GM19328 (cell line): ENCODE measurements around the gene PLEKHG5.

Source experiments
- ATAC-seq: cut with Tn5 transposase; IDR thresholded peaks from one replicate; pipeline ENCODE4 v1.9.1; 2021; ENCODE audit warnings: mild to moderate bottlenecking, moderate library complexity; ENCODE audit not compliant: unreplicated experiment

Gene PLEKHG5

DNA sequence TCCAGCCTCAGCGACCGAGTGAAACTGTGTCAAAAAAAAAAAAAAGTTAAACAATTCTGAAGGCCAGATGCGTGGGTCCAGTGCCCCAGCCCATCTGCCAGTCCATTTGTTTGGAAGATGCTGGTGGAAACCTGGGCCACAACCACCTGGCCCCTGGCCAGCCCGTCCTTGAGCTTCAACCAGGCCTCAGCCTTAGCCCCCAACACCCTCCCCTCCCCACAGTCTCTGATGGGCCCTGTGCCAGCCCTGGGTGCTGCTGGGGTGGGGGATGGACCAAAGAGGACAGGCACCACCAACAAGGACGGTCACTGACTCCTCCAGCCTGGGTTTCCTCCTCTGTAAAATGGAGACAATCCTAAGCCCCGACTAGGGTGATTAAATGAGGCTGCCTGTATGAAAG is 19.6 kb upstream of the PLEKHG5 start:
- ATAC-seq: no peak

DNA sequence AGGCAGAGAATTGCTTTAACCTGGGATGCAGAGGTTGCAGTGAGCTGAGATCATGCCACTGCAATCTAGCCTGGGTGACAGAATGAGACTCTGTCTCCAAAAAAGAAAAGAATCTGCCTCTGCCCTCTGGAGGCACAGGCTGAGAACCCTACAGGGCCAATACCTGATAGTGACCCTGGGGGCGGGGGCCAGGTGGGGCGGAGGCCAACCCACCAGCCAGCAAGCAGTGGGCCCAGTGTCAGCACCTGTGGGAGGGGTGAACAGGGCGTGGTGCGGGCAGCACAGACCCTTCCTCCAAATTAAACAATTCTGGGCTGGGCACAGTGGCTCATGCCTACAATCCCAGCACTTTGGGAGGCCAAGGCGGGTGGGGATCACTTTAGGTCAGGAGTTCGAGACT is 19.0 kb upstream of the PLEKHG5 start:
- no peak for ATAC-seq

DNA sequence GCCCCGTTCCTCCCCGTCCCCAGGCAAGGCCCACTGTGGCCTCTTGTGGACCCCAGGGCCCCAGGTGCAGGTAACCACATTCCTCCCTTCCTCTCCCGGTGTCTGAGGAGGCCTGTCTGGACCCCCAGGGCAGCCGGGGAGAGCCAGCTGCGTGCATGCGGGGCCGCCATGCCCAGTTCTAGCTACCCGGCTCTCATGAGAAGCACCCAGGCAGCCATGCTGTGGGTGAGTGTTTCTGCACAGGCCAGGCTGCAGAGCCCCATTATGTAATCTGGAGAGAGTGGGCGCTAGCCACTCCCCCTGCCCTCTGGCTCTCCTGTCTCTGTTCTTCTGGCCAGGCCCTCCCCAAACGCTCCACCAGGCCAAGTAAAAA is 18.4 kb upstream of the PLEKHG5 start:
- no peak for ATAC-seq

DNA sequence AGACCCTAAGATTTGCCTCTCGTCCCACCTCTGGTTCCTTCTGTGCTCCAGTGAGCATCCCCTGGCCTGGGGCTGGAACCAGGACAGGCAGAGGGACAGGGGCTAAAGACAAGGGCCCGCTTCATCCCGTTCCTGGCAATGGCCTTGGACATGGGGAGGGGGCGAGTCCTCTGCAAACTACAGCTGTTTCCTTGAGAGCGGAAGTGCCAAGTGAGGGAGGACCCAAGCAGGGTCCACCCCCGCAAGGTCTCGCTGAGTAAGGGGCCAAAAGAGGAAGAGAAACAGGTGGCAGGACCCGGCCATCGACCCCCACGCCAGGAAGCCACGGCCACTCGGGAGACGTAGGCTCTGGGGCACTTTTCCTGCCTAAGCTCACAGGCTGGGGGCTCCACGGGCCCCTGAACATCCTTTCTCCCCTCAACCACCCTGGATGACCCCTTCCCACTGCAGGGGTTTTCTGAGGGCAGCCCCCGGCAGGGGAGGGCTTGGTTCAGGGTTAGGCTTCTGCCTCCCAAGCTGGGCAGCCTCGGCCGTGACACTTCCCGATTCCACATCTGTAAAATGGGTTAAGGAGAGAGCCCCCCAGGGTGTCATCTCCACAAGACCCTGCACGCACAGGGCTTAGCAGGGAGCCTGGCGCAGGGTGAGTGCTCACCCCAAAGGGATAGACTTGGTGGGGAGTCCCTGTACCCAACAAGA is 17.9 kb upstream of the PLEKHG5 start:
- ATAC-seq: no peak

DNA sequence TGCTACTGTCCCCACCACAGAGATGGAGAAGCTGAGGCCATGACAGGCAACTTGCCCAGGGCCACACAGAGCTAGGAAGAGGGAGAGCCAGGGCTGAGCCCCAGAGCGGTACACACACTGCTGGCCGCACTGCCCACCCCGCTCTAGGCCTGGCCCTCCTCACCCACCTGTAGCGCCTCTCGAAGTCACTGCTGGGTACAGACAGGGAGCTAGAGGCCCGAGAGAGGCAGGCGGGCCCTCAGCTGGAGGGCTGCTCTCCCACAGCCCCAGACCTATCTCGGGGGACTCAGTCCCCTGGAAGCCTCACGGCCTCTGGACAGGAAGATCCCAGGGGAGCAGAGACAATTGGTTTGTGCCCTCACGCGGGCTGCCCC is 17.3 kb upstream of the PLEKHG5 start:
- ATAC-seq: no peak

DNA sequence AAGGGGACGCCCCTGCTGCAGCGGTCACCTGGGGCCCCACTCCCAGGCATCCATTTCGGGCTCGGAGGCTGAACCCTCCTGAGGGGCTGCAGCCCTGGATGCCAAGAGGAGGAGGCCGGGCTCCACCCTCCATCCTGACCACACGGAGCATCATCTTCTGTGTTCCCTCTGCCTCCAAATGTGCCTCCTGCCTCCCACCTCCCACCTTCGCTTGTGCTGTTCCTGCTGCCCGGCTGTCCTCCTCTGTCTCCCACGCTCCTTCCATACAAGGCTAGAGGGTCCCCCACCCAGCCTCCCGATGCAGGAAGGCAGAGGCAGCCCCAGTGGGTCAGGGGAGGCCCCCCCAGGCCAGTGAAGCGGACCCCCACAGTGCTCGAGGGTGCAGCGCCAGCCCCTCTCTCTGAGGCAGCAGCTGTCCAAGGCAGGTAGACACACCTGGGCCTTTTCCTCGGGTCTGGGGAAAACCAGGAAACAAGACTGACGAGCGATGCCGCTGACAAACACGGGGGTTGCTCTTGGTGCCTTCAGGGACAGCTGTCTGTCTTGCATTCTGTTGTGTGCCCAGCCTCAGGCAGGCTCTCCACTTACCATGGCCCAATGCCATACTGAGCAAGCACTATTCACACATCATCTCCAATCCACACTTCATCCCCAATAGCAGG is 16.8 kb upstream of the PLEKHG5 start:
- ATAC-seq: no peak

DNA sequence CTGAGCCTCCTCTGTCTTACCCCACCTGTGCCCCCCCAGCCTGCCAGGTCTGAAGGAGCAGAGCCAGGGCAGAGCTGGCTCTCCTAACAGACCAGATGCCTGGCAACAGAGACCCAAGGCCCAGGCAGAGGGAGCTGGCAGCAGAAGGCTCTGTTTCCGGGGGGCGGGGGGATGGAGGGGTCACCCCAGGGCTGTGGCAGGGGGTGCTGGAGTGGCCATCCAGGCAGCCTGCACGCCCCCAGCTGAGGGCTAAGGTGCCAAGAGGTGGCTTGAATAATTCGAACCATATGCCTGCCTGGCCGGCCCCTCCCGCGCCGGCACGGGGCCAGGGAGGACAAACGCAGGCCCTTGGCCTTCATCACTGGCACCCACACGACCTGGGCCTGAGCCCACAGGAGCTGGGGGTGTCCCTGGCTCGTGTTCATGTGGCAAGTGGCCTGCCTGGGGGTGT is 16.0 kb upstream of the PLEKHG5 start:
- no peak for ATAC-seq

DNA sequence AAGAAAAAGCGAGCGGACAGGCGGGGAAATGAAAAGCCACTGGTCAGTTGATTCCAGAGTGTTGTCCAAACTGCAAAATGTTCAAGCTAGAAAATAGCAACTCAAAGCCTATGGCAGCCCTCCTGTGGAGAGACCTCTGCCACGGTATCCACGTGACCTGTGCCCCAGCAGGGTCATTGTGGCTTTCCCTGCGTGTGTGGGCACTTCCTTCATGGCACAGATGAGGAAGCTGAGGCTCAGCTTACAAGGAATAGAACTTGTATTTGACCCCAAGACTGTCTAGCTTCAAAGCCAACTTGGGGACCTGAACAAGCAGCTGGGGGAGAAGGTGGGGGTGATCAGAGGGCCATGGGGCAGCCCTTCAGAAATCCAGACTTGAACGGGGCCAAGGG is 15.6 kb upstream of the PLEKHG5 start:
- no peak for ATAC-seq

DNA sequence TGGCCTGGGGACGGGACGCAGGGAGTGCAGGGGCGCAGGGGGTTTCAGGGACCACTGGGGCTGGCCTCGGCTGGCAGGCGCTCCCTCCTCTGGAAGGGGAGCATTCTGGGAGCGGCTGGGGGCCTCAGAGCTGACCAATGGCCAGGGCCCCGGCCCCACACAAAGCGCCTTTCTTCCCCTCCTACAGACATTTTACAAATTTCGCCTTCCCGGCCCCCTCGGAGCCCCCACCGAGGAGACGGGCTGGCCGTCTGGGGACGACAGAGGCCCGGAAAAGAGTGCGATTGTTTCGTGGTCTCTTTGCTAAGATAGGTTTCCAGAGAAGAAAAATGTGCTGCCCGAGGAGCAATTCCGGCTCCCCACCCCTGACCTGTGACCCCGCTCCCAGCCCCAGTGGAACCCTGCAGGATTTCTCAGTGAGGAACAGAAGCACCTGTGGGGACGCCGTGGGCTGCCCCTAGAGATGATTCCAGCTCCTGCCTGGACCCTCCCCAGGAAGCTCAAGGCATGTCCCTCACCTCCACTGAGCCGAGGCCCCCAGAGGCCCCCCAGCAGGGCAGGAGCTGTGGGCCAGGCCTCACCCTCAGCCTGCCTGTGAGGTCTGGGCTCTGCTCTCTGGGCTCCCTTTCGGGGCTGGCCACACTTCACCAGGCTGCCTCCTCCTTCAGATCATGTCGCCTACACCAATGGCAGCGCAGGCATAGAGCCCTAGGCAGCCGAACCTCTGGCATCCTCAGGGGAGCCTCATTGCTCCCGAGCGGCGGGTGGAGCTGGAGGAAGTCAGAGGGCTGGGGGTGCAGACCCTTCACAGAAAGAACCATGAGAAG is 15.0 kb upstream of the PLEKHG5 start:
- ATAC-seq: no peak

DNA sequence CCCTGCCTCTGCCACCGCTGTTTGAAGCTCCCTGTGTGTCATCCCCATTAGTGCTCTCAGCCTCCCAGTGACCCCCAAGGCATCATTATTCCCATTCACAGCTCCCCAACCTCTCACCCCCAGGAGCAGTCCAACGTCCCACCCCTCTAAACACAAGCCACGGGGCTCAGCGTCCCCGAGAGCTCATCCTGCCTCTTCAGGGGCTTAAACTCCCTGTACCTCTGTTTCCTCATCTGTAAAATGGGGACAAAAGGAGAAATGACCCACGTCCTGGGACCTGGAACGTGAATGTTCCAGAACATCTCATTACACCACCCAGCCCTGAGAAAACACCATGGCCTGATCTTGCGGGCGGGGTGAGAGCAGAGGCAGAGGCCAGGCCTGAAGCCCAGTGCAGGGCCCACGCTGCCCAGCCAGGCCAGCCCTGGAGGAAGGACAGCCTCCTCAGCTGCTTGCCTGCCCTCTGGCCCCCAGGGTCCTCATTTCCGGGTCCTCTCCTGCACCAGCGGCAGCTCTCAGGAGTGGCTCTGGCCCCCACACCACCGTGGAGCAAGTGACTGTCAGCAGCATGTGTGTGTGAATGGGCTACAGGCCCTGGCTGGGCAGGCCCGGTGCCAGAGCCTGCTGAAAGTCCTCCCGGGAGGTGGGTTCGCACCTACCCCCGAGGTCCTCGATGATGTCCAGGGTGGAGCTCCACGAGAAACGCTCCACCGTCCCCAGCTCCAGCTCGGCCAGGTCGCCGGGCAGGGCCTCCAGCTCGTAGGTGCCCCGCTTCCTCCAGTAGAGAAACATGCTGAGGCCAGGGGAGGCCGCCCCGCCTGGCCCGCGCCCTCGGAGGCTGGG is 14.1 kb upstream of the PLEKHG5 start:
- ATAC-seq: no peak

DNA sequence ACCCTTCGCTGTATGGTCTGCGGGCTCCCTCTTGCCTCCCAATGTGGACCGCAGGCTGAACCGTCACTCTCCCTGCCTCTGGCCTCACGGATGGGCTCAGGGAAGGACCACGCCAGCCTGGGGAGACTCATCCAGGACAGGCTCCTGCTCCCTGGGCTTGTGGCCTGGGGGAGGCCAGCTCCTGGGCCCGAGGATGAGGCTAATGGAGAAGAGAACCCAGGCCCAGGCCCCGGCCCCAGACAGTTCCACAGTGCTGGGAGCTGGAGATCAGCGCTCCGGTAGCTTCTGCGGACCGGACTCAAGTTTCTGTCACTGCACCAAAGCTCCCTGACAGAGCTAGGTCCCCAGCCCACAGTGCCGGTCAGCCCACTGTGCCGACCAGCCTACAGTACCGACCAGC is 13.4 kb upstream of the PLEKHG5 start:
- ATAC-seq: no peak

DNA sequence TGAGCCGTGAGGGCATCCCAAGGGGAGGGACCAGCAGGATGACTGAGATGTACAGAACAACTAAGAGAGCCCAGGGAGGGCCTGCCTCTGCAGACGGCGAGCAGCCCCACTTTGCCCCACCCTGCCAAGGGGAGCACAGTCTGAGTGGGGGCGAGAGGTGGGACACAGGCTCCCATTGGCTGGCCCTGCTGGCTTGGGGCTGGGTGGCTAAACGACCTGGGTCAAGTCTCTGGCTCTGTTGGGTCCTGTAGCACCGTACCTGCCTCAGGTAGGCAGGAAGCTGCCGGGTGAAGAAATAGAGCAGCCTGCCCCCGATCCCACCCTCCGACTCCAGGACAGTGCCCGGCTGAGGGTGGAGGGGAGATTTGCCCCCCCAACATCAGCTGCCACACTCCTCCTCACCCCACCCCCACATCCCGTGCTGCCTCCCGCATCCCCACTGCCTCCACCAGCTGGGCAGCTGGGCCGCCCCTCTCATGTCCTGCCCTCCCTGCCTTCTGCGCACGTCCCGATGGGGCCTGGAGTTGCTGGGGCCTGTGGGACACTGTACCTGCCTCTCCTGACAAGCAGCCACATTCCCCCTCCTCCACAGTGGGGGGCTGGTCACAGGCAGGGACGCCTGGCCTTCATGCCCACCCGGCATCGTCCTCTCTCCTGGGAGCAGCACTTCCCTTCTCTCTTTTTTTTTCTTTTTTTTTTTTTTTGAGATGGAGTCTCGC is 12.6 kb upstream of the PLEKHG5 start:
- no peak for ATAC-seq

DNA sequence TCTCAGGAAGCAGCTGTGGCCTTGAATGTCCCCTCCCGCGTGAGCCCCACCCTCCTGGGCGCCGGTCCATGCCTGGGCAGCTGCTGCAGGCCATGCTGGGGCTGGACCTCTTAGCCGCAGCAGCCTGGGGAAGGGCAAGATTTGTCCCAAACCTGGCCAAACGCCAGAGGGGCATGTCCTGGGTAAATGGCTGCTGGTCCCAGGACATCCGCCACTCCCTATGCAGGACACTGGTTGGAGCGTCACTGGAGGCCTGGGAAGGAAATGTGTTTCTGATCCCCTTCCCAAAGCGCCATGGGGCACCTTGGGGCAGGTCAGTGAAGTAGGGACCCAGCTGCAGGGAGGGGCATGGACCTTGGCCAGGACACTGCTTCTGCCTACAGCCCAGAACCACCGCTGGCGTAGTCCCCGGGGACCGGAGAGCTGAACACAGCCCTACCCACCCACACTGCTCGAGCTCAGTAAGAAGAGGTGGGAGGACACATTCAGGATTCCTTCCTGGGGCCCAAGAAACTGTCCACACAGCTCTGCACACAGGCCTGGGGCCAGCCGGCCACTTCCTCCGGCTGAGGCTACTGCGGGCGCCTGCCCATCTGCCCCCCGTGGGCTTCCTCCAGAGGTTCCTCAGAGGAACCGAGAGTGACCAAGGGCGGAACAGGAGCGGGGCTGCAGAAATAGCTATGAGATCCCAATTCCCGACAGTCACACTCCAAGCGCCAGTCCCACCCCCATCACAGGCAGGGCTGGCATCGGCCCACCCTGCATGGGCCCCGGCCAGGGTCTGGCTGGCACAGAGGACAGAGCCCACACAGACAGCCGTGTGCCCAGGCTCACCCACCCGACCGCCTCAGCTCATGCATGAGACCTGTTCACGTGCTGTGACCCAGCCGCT is 10.8 kb upstream of the PLEKHG5 start:
- ATAC-seq: no peak

DNA sequence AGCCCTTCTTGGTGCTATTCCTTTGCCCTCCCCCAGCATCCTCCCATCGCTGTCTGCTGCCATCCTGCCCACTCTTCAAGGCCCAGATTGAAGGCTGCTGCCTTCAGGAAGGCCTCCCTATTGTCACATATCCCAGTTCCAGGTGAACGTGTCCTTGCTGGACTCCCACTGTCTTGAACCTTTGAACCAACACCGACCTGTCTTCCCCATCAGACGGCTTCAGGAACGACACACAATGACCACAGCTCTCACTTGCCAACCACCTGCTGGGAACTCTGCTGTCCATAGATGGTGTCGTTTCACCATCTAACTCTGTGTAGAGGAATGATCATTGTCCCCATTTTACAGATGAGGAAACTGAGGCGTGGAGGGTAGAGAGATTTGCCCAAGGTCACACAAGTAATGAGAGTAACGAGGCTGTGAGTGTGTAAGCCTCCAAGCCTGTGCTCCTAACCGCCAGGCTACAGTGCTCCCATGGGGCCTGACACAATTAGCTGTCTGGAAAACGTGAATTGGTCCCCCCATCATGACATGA is 9.9 kb upstream of the PLEKHG5 start:
- ATAC-seq: no peak

DNA sequence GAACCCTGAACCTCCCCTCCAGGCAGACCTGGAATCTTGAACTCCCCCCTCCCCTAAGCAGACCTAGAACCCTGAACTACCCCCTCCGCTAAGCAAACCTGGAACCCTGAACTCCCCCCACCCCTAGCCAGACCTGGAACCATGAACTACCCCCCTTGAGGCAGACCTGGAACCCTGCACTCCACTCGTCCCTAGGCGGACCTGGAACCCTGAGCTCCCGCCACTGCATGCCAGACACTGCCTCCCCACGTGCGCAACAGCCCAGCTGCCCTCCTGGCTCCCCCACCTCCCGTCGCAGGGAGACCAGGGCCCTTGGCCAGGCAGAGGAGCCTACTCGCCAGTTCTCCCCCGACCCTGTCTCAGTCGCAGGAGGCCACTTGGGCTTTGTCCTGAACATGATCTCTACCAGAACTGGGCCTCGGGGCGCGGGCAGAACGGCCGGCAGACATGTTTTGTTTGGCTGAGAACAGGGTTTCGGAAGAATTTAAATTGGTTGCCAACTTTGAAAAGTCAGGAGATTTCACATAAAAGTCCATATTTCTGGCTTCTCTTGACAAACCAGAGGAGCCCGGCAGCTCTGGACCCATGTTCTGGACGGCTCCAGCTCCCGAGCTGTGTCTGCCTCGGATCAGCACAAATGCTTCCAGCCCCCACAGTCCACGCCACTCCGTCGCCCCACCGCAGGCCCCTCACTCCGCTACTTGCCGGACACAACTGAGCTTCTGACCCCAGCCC is 9.2 kb upstream of the PLEKHG5 start:
- no peak for ATAC-seq

DNA sequence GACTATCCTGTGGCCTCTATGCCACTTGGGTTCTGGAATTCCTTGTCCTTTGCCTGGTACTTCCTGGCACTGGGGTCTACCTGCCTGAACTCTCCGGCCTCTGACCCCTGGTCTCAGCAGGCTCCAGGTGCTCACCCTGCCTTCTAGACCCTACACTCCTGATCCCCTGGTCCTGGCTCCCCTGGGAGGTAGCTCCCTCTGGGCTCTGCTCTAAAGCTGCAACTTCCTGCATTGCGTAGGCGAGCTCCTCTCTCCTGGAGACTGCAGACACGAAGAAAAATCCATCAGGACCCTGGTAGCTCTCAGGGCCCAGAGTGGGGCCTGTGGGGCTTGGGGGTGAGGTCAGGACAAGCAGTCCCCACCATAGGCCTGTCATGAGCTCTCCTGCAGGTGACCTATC is 7.8 kb upstream of the PLEKHG5 start:
- ATAC-seq: no peak

DNA sequence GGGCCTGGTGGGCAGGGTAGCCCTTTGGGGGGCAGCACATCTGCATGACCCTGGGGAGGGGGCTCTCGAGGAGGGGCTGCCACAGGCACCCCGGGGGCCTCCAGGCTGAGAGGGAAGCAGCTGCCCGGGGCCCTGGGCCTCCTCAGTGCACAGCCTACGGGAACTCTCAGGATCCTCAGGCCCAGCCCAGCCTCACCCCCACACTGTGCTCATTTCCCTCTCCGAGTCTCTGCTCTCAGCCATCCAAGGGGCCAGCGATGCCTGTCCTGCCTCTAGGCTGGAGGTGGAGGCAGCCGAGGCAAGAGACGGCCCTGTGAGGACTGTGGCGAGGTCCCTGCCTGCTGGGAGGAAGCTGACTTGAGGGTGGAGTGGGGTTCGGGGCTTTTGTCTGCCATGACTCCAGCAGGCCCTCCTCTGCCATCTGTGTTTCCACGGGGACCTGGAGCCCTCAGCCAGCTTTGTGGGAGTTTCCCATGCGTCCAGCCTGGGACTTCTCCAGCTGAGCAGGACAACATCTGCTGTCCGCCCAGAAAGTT is 7.2 kb upstream of the PLEKHG5 start:
- ATAC-seq: no peak

DNA sequence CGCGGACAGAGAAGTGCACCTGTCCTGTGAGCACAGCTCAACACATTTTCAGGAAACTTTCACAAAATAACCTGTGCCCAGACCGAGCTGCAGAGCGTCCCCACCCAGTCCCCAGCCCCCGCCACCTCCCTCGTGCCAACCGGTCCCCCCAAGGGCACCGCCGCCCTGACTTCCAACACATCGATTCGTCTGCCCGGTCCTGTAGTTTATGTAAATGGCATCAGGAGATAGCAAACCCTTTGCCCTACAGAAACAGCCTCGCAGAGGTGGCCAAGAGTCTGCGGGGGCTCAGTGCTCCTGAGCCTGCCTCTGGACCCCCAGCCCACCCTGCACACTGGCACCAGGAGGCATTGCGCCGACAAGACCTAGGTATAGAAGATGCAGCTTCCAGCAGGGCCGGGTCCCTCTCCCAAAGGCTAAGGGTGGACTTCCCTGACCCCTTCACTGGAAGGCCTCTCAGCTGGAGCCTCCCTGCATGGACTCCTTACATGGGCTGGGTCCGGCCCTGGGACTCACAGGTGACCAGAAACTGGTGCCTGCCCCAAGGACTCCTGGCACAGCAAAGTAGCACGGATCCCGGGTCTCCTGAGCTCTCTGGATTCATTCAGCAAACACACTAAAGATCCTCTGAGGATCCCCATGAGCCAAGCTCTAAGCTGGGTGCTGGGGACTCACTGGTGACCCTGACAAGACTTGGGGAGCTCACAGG is 6.6 kb upstream of the PLEKHG5 start:
- ATAC-seq: no peak
